ENCODE data around the gene SOX13. TPM values are rescaled to one million over a fixed set of nuclear protein-coding genes. Genes with fewer than 3 reads are reported as not detected.

The SOX13 gene
- total RNA-seq, 4 donors from 2014 or later: 10.8 to 52.0 (median 18.7) TPM

- ATAC-seq (ENCODE audit: low FRiP score): no peak
- no peak for DNase-seq (ENCODE audit: low spot score)
- TF ChIP-seq CTCF (IDR thresholded peaks at IDR 0.05): no peak
Observed at GRCh38 chr1:204149107-204149506, 76.2 kb downstream of the SOX13 start.

DNA sequence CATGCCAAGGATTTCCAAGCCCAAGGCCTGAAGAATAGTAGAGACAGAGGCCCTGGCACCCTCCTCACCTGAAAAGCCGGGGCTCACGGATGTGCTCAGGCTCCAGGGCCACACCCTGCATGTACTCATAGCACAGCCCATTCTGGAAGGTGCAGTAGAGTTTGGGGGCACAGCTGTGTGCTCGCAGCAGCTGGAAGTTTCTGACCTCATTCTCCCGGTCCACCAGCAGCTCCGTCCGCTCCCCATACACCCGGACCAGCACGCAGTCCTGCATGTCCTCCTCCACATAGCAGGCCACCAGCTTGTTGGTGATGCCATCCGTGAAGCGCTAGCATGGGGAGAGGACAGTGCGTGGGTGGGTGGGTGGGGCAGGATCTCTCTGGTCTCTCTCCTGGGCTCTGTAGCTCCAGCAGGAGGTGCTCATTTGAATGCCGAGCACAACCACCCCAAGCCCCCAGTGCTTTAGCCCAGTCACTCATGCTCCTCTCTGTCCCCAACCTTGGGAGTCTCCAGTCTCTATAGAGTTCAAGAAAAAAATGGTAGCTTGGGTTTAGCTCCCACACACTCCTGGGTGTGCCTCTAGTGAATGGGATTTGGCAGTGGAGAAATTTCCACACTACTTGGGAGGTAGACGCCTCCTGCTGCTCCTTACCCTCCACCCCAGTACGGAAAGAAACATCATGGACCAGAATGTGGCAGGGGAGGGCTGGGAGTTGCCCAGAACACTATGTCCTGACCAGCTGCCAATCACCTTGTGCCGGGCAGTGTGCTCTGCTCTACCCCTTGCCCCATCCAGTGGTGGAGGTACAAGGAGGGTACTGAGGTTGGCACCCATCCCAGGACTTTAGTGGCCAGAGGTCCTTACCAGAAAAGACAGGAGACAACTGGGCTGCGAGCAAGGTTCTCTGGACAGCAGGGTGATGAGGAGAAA is 77.0 kb downstream of the SOX13 start:
- ATAC-seq (ENCODE audit: low FRiP score) (peak; percentile 31), DNase-seq (ENCODE audit: low spot score) (no peak)
- no peak for TF ChIP-seq CTCF (IDR thresholded peaks at IDR 0.05)

GRCh38 chr1:204150702-204151551 is 78.0 kb downstream of the SOX13 start:
- no peak for TF ChIP-seq CTCF (IDR thresholded peaks at IDR 0.05)
- DNase-seq (ENCODE audit: low spot score) (no peak), ATAC-seq (ENCODE audit: low FRiP score) (peak; percentile 28)

DNA sequence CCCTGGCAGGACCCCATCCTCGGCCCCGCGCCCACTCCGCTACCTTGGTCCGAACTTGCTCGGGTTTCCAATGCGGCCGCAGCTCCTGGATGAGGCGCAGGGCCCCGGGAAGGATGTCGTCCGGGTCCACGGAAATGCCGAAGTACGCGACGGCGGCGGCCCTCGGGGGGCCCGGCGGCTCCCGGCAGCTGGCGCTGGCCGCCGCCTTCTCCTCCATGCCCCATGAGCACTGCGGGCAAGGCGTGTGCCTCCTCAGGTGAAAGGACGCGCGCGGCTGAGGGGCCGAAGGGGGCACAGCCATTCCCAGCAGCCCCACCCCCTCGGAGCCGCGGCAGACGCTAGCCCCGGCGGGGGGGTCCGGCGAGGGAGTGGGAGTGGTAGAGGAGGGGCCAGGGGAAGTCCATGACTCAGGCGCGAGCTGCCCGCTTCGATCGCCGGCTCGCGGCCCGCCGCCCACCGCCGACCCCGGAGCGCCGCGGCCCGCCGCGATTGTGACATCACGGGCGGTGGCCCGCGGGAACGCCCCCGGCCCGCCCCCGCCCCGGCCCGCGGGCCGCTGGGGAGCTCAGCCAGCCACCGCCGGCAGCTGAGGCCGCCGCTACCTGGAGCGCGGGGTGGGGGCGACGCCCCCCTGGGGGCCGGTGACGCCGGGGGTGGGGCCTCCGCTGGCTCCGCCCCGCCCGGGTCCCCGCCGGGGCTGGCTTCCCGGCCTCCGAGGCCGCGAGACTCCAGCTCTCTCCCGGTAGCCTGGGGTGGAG is 78.8 kb downstream of the SOX13 start, which contains the start of gene ETNK2:
TSS of gene ETNK2 (minus strand) at position 493 of the 758 bp plus-strand sequence. CDS start at position 301, 192 bp downstream.
- ATAC-seq (ENCODE audit: low FRiP score): peak; percentile 78
- TF ChIP-seq CTCF (IDR thresholded peaks at IDR 0.05): no peak
- no peak for DNase-seq (ENCODE audit: low spot score)

DNA sequence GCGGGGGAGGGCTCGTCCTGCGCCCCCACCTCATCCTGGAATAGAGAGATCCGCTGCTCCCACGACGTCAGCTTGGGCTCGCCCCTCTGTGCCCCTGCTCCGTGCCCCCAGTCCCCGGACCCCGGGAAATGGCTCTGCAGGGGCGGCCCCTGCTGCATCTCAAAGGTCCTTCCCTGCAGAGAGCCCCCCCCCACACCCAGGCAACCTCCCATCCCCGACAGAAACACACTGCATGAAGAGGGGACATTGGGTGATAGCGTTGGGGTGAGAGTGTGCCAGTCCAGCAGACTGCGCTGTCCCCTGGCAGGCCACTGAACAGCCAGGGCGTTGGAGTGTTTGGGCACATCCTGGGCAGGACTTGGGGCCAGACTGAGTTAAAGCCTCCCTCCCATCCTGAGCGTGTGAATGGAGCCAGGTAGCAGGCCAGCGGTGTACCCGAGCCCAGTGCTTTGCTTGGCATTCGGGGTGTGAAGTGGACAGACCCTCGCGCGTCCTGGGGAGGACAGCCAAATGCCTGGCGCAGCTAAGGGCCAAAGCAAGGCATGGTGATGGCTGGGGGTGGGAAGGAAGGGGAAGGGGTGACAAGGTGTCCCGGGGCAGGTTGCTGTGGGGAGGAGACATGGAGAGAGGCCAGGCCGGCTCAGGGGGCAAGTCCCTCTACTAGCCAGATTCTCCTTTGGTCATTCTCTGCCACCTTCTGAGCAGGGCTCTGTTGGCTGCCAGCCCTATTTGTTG is 79.6 kb downstream of the SOX13 start:
- DNase-seq (ENCODE audit: low spot score) (no peak), ATAC-seq (ENCODE audit: low FRiP score) (no peak)
- no peak for TF ChIP-seq CTCF (IDR thresholded peaks at IDR 0.05)

DNA sequence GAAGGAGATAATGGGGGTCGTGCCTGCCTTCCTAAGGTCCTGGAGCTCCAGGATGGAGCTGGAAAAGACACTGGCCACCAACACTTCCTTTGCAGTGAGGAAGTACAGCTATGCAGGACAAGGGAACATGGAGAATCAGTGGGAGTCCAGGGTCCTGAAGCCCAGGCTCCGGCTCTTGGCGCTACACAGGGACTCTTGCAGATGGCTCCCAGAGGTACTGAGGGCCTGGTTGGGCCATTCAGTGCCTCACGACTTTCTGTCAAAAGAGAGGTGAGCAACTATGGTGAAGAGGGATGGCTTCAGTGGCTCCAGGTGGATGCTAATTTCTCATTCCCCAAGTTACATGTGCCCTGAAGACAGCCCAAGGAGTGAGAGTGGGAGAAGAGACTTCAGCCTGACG is 80.8 kb downstream of the SOX13 start:
- no peak for TF ChIP-seq CTCF (IDR thresholded peaks at IDR 0.05)
- no peak for DNase-seq (ENCODE audit: low spot score)

More for the DNA sequence above, 80.8 kb downstream of the SOX13 start:
- ATAC-seq (ENCODE audit: low FRiP score): no peak
